ENCODE results near the gene SOX2.

Gene SOX2

DNA sequence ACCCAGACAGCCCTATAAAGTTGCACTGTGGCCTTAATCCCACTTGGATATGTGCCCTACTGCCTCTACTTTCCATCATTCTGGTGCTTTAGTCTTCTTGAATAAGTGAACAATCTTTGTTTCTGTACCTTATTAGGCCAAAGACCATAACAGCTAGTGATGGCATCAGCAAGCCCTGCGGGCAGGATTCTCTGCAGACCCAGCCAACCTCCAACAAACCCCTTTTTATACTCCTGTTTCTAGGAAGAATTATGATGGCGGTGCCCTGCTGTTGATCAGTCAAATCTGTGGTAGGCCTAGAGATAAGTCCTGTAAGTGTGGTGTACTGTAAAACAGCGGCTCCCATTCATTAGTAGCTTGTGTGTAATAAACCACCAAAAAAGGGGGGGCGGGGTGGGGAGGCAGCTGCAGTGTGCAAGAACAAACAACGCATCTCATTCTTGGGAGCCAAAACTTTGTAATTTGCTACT, 40.5 kb downstream of the SOX2 start:
- Histone ChIP-seq H3K27me3 (ENCODE audit: low read depth, low read length) (no peaks in the 10 kb centered on the region), H3K9me3 (ENCODE audit: insufficient read depth, low read length) (no peaks in the 10 kb centered on the region), H3K4me1 (ENCODE audit: low read length) (no peaks in the 10 kb centered on the region), H4K20me1 (ENCODE audit: insufficient read depth, low read length) (no peaks in the 10 kb centered on the region), H3K36me3 (replicated peaks; ENCODE audit: low read depth, low read length) (no peaks in the 10 kb centered on the region), H3K27ac (ENCODE audit: low read length) (no peak overlapping the region), H2AFZ (ENCODE audit: low read depth, low read length) (no peak overlapping the region), H3K79me2 (ENCODE audit: low read length) (no peaks in the 10 kb centered on the region), H3K4me3 (ENCODE audit: low read length) (no peak overlapping the region), H3K4me2 (ENCODE audit: low read length) (no peak overlapping the region), H3K9ac (ENCODE audit: low read length) (no peak overlapping the region)
- TF ChIP-seq, protein P1, sequence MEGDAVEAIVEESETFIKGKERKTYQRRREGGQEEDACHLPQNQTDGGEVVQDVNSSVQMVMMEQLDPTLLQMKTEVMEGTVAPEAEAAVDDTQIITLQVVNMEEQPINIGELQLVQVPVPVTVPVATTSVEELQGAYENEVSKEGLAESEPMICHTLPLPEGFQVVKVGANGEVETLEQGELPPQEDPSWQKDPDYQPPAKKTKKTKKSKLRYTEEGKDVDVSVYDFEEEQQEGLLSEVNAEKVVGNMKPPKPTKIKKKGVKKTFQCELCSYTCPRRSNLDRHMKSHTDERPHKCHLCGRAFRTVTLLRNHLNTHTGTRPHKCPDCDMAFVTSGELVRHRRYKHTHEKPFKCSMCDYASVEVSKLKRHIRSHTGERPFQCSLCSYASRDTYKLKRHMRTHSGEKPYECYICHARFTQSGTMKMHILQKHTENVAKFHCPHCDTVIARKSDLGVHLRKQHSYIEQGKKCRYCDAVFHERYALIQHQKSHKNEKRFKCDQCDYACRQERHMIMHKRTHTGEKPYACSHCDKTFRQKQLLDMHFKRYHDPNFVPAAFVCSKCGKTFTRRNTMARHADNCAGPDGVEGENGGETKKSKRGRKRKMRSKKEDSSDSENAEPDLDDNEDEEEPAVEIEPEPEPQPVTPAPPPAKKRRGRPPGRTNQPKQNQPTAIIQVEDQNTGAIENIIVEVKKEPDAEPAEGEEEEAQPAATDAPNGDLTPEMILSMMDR (IDR thresholded peaks at IDR 0.05; ENCODE audit: low read depth, low read length) = no peak
- no peak for TF ChIP-seq EZH2phosphoT487 (IDR thresholded peaks at IDR 0.05; ENCODE audit: low read depth)

DNA sequence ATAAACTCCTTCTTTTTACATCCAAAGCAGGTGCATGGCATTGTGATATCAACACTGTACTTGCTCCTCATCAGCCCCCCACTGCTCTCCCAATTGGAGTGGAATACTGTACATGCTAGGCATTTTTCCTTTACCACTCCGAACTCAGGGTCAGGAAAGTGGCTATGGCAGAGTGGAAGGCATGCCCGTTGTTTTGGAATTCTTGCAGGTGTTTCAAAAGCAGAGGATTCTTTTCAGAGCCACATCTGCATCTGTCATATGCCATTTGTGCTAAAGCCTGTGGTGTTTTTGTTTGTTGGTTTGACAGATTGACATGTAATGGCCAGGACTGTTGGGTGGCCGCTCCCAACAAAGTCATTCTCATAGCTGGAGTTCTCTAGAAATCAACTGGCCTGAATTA, 41.7 kb downstream of the SOX2 start:
- Histone ChIP-seq H3K27ac (ENCODE audit: low read length) (no peak overlapping the region), H3K4me1 (ENCODE audit: low read length) (no peaks in the 10 kb centered on the region), H3K27me3 (ENCODE audit: low read depth, low read length) (no peaks in the 10 kb centered on the region), H3K79me2 (ENCODE audit: low read length) (no peaks in the 10 kb centered on the region), H2AFZ (ENCODE audit: low read depth, low read length) (no peak overlapping the region), H3K9me3 (ENCODE audit: insufficient read depth, low read length) (no peaks in the 10 kb centered on the region), H3K9ac (ENCODE audit: low read length) (no peak overlapping the region), H4K20me1 (ENCODE audit: insufficient read depth, low read length) (no peaks in the 10 kb centered on the region), H3K4me3 (ENCODE audit: low read length) (no peak overlapping the region), H3K36me3 (replicated peaks; ENCODE audit: low read depth, low read length) (no peaks in the 10 kb centered on the region), H3K4me2 (ENCODE audit: low read length) (no peak overlapping the region)
- TF ChIP-seq EZH2phosphoT487 (IDR thresholded peaks at IDR 0.05; ENCODE audit: low read depth) = no peak
- TF ChIP-seq, protein P1 (IDR thresholded peaks at IDR 0.05; ENCODE audit: low read depth, low read length) = no peak

DNA sequence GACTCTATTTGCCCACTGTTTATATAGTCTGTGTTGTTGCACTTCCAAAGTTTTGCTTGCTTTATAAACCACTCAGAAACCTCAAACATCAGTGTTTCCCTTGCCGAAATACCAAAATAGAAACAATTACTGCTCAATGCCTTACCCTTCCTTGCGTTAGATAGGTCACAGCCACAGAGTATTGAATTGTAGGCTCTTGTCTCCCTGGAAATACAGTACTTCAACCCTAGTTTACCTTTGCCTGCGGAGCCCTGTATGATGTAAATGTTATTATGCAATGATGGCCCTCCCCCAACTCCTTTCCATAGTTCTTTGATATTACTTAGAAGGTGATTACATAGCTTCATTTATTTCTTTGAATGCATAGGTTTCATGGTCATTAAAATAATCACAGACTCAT, 44.2 kb downstream of the SOX2 start:
- Histone ChIP-seq H3K9me3 (ENCODE audit: insufficient read depth, low read length) (no peaks in the 10 kb centered on the region), H3K4me1 (ENCODE audit: low read length) (no peaks in the 10 kb centered on the region), H3K27me3 (ENCODE audit: low read depth, low read length) (no peaks in the 10 kb centered on the region), H3K27ac (ENCODE audit: low read length) (no peak overlapping the region), H3K4me3 (ENCODE audit: low read length) (no peak overlapping the region), H3K4me2 (ENCODE audit: low read length) (no peak overlapping the region), H4K20me1 (ENCODE audit: insufficient read depth, low read length) (no peaks in the 10 kb centered on the region), H3K36me3 (replicated peaks; ENCODE audit: low read depth, low read length) (no peaks in the 10 kb centered on the region), H3K79me2 (ENCODE audit: low read length) (no peaks in the 10 kb centered on the region), H3K9ac (ENCODE audit: low read length) (no peak overlapping the region), H2AFZ (ENCODE audit: low read depth, low read length) (no peak overlapping the region)
- no peak for TF ChIP-seq EZH2phosphoT487 (IDR thresholded peaks at IDR 0.05; ENCODE audit: low read depth)
- TF ChIP-seq, protein P1 (IDR thresholded peaks at IDR 0.05; ENCODE audit: low read depth, low read length) = no peak

DNA sequence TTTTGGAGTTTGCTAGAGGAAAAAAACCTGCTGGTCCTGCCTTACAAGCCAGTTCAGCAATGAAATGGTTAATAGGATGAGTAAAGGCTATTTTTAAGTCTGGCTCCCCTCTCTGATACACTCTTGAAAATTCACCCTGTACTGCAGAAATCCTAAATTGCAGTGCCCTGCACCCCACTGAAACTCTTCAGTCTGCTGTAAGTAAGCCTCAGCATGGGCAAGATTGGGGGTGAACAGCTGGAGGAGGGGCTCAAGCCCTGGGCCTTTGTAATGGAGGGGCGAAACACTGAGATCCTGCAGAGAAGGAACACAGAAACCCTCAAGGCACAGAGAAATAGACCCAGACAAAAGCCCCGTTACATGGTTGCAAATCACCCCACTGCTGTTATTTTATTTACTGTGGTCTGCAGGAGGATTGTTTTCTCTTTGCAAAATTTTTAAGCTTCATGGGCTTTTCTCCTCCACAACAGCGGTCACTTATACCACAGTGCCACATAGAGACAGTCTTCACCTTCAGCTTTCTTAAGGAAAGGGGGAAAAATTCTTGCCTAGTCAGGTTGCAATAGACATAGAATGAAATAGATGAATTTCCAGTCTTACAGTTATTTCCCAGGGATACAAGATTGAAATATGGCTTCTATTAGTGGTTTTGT, 45.0 kb downstream of the SOX2 start:
- Histone ChIP-seq H3K36me3 (replicated peaks; ENCODE audit: low read depth, low read length) (no peaks in the 10 kb centered on the region), H2AFZ (ENCODE audit: low read depth, low read length) (no peak overlapping the region), H3K27me3 (ENCODE audit: low read depth, low read length) (no peaks in the 10 kb centered on the region), H3K9me3 (ENCODE audit: insufficient read depth, low read length) (no peaks in the 10 kb centered on the region), H3K4me3 (ENCODE audit: low read length) (no peak overlapping the region), H3K79me2 (ENCODE audit: low read length) (no peaks in the 10 kb centered on the region), H3K4me2 (ENCODE audit: low read length) (no peak overlapping the region), H3K9ac (ENCODE audit: low read length) (no peak overlapping the region), H3K27ac (ENCODE audit: low read length) (no peak overlapping the region), H4K20me1 (ENCODE audit: insufficient read depth, low read length) (no peaks in the 10 kb centered on the region), H3K4me1 (ENCODE audit: low read length) (no peaks in the 10 kb centered on the region)
- TF ChIP-seq EZH2phosphoT487 (IDR thresholded peaks at IDR 0.05; ENCODE audit: low read depth) = no peak
- TF ChIP-seq, protein P1 (IDR thresholded peaks at IDR 0.05; ENCODE audit: low read depth, low read length) = no peak

Measured in OCI-LY3 (cell line).